OCI-LY7 (cell line): ENCODE measurements around the gene CCDC141. TPM values are rescaled to one million over a fixed set of nuclear protein-coding genes. Genes with fewer than 3 reads are reported as not detected.

Source experiments
- BruUV-seq: library from RNA; stranded (reverse); fragments of 400-500 nt; replicated peaks from 2 replicates; lab custom pipeline; 2021; lab: Mats Ljungman, UMichigan
- CTCF ChIA-PET: fragments of 300-600 bp; sonication (Branson Sonifier 250); formaldehyde crosslinking; loops from one replicate; lab custom pipeline; 2022; ENCODE audit warnings: antibody characterized with exemption; ENCODE audit not compliant: unreplicated experiment; lab: Charles Lee
- POLR2A ChIA-PET: fragments of 300-600 bp; sonication (Branson Sonifier 250); formaldehyde crosslinking; loops from one replicate; lab custom pipeline; 2022; ENCODE audit warnings: antibody characterized with exemption; lab: Charles Lee
- DNase-seq: peaks from one replicate; pipeline ENCODE4 v3.0.0-alpha.2; 2015; ENCODE audit warnings: low spot score
- H2AFZ ChIP-seq: fragments of 200-600 bp; sonication (generic), shearing (Covaris generic); 2 replicates; pipeline ENCODE4 v1.6.1; 2014; ENCODE audit warnings: mild to moderate bottlenecking, antibody characterized with exemption, low read length, moderate library complexity
- H3K27ac ChIP-seq: fragments of 200-600 bp; sonication (generic); 2 replicates; pipeline ENCODE4 v1.5.1; 2014; ENCODE audit warnings: mixed run types, low read depth, mild to moderate bottlenecking, moderate library complexity, low read length, inconsistent platforms; ENCODE audit not compliant: poor library complexity, severe bottlenecking
- H3K36me3 ChIP-seq: fragments of 200-600 bp; sonication (generic); 2 replicates; pipeline ENCODE4 v1.6.1; 2014; ENCODE audit warnings: mild to moderate bottlenecking, antibody characterized with exemption, low read length, moderate library complexity, mixed read lengths; ENCODE audit not compliant: insufficient read depth
- H3K4me1 ChIP-seq: fragments of 200-600 bp; sonication (generic); 2 replicates; pipeline ENCODE4 v1.5.1; 2014; ENCODE audit warnings: mild to moderate bottlenecking, low read length; ENCODE audit not compliant: insufficient read depth, poor library complexity, severe bottlenecking
- H3K4me2 ChIP-seq: fragments of 200-600 bp; sonication (generic); 2 replicates; pipeline ENCODE4 v1.6.1; 2014; ENCODE audit warnings: mild to moderate bottlenecking, low read length
- H3K4me3 ChIP-seq: fragments of 200-600 bp; sonication (generic); 2 replicates; pipeline ENCODE4 v1.5.1; 2014; ENCODE audit warnings: mild to moderate bottlenecking, low read depth, low read length; ENCODE audit not compliant: poor library complexity, severe bottlenecking
- H3K79me2 ChIP-seq: fragments of 200-600 bp; sonication (generic); 2 replicates; pipeline ENCODE4 v1.6.1; 2016; ENCODE audit warnings: low read depth, mild to moderate bottlenecking, low read length, moderate library complexity, mixed read lengths; ENCODE audit not compliant: insufficient read depth
- H3K9me2 ChIP-seq: fragments of 200-600 bp; sonication (generic); 2 replicates; pipeline ENCODE4 v1.6.1; 2016; ENCODE audit warnings: mild to moderate bottlenecking, low read length, mixed read lengths; ENCODE audit not compliant: insufficient read depth
- H3K9me3 ChIP-seq: fragments of 200-600 bp; sonication (generic); 2 replicates; pipeline ENCODE4 v1.6.1; 2014; ENCODE audit warnings: mild to moderate bottlenecking, mixed run types, low read length, mixed read lengths
- H4K20me1 ChIP-seq: fragments of 200-600 bp; sonication (generic); 2 replicates; pipeline ENCODE4 v1.6.1; 2014; ENCODE audit warnings: mild to moderate bottlenecking, antibody characterized with exemption, low read length, moderate library complexity, mixed read lengths; ENCODE audit not compliant: insufficient read depth
- CTCF ChIP-seq: fragments of 200-600 bp; sonication (generic); conservative IDR thresholded peaks from 2 replicates; pipeline ENCODE4 v1.5.1; 2014; ENCODE audit warnings: mild to moderate bottlenecking, antibody characterized with exemption, low read length, moderate library complexity, mixed read lengths
- EZH2phosphoT487 ChIP-seq: fragments of 200-600 bp; sonication (generic); IDR thresholded peaks from 2 replicates; pipeline ENCODE4 v1.6.1; 2018; ENCODE audit warnings: low read depth, borderline replicate concordance, mild to moderate bottlenecking, mixed run types, antibody characterized with exemption, low read length, moderate library complexity, mixed read lengths
- intact Hi-C: fragments of 100-400 bp; cut with micrococcal nuclease; formaldehyde crosslinking; loops from one replicate; pipeline ENCODE4 v1.10.0; 2022; ENCODE audit not compliant: unreplicated experiment
- total RNA-seq, 2 experiments: library from RNA; depleted of rRNA in 1 of 2; stranded (reverse); fragments of >200 nt in 1 of 2; shearing (Covaris generic) in 1 of 2; gene quantifications; 2 replicates each; pipeline ENCODE4 v1.2.3, GENCODE V29; 2014 to 2022

CCDC141 gene
- total RNA-seq, 2 experiments from 2014 or later, result 0.32 TPM; not detected in 1

- H2AFZ ChIP-seq, result no peak overlapping the region
- CTCF ChIA-PET, result no interaction called here
- H3K4me2 ChIP-seq, result no peak overlapping the region
- no peaks in the 10 kb centered on the region for H4K20me1 ChIP-seq
- POLR2A ChIA-PET, result interaction anchor here (0.7 to 1.2 kb wide), 2 partner anchors 10 to 20 kb away, joined by 3 to 6 read pairs; no protein-coding TSS in a partner anchor
- TF ChIP-seq EZH2phosphoT487 (no peak), CTCF (no peak)
- no peaks in the 10 kb centered on the region for H3K9me3 ChIP-seq
- no peaks in the 10 kb centered on the region for H3K36me3 ChIP-seq
- no peaks in the 10 kb centered on the region for H3K4me1 ChIP-seq
- H3K79me2 ChIP-seq, result no peaks in the 10 kb centered on the region
- no peak overlapping the region for H3K4me3 ChIP-seq
- no peak for DNase-seq
- no TSS peak for BruUV-seq
- intact Hi-C loops, result no loop called here
- H3K27ac ChIP-seq, result no peak overlapping the region
- H3K9me2 ChIP-seq, result no peaks in the 10 kb centered on the region
Measured at GRCh38 chr2:178880257-178880656, 169.7 kb downstream of the CCDC141 start.

- Histone ChIP-seq H3K27ac (no peak overlapping the region), H4K20me1 (no peaks in the 10 kb centered on the region), H3K4me3 (no peak overlapping the region), H3K36me3 (no peaks in the 10 kb centered on the region), H3K4me1 (no peaks in the 10 kb centered on the region), H3K79me2 (no peaks in the 10 kb centered on the region), H3K4me2 (no peak overlapping the region), H3K9me2 (no peaks in the 10 kb centered on the region), H2AFZ (no peak overlapping the region), H3K9me3 (no peaks in the 10 kb centered on the region)
- no TSS peak for BruUV-seq
- ChIA-PET CTCF (no interaction called here), POLR2A (no interaction called here)
- TF ChIP-seq EZH2phosphoT487, result no peak
- no peak for TF ChIP-seq CTCF
- no peak for DNase-seq
- intact Hi-C loops, result no loop called here
Measured at GRCh38 chr2:178877874-178878273, 172.1 kb downstream of the CCDC141 start.

- POLR2A ChIA-PET, result no interaction called here
- Histone ChIP-seq H4K20me1 (no peaks in the 10 kb centered on the region), H3K9me2 (no peaks in the 10 kb centered on the region), H3K4me2 (no peak overlapping the region), H3K4me1 (no peaks in the 10 kb centered on the region), H3K79me2 (no peaks in the 10 kb centered on the region), H3K27ac (no peak overlapping the region), H3K4me3 (no peak overlapping the region), H3K36me3 (no peaks in the 10 kb centered on the region), H3K9me3 (no peaks in the 10 kb centered on the region), H2AFZ (no peak overlapping the region)
- CTCF ChIA-PET, result no interaction called here
- intact Hi-C loops, result no loop called here
- no peak for TF ChIP-seq EZH2phosphoT487
- no peak for TF ChIP-seq CTCF
- BruUV-seq, result no TSS peak
- no peak for DNase-seq
Measured at GRCh38 chr2:178874529-178875240, 175.3 kb downstream of the CCDC141 start.
